HG02678 (cell line): ENCODE results near the gene CSF1R.

ENCODE experiments used
- ATAC-seq: cut with Tn5 transposase; IDR thresholded peaks from one replicate; pipeline ENCODE4 v1.9.1; 2021; ENCODE audit warnings: mild to moderate bottlenecking, moderate library complexity; ENCODE audit not compliant: unreplicated experiment

Gene CSF1R

DNA sequence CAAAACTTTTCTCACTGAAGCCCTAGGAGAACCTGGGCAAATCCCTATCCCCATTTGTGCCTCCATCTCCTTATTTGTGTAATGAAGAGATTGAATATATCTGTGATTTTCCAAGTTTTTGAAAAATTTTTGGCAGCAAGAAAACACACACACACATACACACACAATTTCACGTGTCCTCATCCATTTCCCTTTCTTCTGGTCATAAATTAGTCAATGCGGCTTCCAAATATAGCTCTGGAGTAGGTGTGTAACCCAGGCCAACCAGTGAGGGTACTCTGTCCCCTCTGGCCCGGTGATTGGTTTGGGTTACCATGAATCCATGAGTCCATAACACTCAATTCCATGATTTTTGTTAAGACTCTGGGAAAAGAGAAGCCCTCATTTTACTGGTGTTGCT, 12.7 kb downstream of the CSF1R start:
- no peak for ATAC-seq

DNA sequence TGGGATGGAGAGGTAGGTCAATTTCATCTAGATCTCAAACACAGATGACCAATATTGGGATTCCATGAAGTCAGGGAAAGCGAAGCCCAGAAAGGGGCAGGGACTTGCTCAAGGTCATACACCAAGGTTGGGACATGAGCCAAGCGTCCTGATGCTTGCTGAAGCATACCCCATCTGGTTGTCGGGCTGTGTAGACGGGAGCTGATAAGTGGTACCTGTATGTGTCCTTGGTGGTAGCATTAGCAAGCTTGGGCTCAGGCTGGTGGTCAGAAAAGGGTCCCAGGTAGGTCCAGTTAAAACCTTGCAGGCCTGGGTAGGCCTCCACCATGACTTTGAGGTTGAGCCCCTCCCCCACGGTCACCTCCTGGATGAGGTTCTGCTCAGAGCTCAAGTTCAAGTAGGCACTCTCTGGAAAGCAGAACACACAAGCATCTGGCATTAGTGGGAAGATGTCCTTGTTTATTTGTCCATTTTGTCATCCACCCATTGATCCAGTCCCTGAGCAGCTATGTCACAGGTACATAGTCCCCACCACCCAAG, 13.2 kb downstream of the CSF1R start:
- ATAC-seq = no peak

DNA sequence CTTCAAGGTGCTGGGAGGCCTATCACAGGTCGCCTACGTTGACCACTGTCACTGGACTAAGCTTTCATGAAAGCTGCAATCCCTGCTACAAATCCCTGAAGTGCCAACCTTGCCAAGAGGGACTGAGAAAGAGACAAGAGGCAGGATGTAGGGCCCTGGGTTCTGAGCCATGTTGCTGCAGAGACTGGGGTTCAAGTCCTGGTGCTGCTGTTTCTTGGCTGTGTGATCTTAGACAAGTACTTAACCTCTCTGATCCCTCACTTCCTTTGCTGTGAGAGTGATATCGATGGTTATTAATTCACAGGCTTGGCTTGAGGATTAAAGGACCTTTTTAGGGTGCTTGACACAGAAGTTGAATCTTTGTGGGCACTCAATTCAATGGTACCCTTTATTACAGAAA, 15.5 kb downstream of the CSF1R start:
- no peak for ATAC-seq

DNA sequence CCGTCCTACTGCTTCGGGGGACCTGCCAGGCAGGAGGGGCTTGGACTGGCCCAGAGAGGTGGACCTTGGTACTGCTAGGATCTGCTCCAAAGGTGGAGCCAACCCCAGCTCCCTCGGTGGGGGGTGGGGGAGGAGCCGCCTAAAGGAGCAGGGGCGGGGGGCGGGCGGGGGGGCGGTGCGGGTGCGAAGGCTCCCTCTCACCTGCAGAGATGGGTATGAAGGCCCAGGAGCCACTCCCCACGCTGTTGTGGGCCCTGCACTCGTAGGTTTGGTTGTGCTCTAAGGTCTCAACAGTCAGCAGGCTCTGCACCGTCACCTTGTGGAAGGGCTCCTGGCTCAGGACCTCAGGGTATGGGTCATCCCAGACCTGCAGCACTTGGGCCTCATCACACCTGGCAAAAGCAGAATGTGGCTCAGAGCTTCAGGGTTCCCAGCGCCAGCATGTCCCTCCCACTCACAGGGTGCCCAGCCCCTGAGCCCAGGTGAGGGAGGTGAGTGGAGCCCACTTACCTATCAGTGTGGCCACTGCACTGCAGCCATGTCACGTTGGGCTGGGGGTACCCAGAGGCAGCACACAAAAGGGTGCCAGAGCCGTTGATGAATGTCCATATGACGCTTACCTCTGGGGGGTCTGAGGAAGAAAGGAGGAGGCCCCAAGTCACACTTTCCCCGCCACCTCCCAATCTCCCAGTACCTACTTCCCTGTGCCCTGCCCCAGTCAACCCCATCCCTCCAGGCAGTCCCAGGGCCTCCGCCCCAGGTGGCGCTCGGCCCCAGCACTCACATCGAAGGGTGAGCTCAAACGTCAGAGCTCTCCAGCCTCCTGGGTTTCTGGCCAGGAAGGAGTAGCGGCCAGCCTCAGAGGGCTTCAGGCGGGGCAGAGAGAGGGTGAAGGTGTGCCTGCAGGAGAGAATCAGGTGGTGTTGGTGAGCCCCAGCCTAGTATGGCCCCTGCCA, 16.4 kb downstream of the CSF1R start:
- ATAC-seq = no peak

DNA sequence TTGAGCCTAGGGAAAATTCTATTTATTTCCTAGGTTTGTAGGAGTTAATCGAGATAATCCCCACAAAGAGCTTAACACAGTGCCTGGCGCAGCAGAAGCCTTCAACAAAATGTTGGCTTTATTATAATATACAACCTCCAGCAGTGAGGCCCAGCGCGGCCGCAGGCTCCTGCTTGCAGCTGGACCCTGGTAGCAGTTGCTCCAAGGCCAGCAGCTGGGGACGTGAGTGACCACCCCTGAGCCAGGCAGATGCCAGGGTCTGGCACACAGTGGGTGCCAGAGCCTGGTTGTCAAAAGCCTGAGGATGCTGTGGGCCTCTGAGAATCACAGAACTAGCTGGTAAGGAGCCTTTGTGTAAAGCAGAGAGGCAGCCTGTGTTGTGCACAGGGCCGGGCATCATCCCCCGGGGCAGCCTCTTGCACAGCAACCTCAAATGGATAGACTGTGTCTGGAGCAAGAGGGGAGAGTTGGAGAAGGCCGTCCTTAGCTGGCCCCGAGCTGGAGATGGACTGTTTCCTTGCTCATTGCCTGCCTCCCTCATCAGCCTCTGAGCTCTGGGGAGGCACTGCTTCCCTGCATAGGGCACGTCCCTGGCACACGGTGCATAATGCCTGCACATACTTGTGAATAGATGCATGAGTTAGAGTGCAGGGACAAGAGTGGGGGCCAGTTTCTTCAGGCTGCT, 17.3 kb downstream of the CSF1R start:
- no peak for ATAC-seq

DNA sequence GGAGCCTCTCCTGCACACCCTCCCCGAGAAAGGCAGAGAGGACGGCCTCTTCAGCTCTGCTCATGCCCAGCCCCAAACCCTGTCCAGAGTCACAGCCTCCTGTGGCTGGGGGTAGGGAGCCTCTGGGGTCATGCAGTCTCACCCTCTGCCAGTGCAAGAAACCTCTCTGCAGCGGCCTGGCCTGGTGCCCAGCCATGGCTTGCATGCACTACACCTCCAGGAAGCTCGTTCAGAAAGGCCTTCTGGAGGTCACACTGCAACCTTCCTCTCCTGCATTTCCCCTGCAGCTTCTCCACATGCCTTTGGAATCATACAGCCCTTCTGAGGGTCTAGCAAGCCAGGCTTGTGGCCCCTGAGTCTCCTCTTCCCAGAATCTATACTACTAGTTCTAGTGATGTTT, 17.9 kb downstream of the CSF1R start:
- no peak for ATAC-seq

DNA sequence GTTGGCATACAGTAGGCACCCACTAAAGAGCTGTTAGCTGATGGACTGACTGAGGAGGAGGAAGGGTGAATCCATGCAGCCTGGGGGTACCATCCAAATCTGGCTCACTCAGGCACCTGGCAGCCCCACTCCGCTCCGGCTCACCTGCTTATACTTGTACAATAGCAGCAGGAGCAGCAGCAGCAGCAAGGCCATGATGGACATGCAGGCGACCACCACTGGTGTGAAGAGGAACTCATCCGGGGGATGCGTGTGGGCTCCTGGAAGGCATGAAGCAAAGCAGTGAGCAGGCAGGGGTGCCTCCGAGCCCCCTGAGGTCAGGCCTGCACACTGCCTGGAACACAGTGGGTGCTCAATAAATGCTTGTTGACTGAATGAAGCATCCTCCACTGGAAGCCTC, 18.3 kb downstream of the CSF1R start:
- no peak for ATAC-seq

DNA sequence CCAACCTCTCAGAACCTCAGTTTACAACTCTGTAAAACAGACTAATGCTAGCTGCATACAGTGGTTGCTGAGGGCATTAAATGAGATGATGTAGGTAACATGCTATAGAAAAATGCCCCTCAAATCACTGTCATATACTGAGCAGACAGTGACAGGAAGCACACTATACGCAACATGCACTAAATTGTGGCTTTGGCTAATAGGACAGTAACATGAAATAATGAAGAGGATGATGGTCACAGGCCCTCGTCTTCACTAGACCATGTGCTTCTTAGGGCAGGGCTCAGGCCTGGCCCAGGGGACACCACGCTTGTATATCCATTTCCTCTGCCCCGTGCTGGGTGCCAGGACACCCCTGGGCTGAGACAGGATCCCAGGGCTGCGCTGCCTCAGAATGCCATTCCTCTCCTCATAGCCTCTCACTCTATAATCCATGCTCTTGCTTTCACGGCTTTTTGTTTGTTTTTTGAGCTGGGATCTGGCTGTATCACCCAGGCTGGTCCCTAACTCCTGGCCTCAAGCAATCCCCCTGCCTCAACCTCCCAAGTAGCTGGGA, 18.9 kb downstream of the CSF1R start:
- no peak for ATAC-seq

DNA sequence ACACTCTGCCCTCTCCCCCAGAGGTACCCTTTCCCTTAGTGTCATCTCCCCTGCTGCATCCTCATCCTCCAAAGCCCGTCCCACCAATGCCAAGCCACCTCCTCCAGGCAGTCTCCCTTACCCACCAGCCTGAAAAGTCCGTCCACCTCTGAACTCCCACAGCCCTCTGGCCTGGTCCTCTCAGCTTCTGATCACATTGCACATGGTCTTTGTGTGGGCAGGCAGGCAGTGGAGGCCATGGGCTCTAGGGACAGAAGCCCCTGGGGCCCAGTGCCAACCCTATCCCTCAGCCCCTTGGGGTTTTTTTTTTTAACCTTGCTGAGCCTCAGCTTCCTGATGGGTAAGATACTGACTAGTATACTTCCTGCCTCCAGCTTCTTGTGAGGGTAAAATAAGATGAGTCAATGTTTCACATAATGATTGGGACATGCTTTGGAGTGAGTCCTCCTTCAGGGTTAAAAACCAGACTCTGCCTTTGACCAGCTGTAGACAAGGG, 19.4 kb downstream of the CSF1R start:
- no peak for ATAC-seq

DNA sequence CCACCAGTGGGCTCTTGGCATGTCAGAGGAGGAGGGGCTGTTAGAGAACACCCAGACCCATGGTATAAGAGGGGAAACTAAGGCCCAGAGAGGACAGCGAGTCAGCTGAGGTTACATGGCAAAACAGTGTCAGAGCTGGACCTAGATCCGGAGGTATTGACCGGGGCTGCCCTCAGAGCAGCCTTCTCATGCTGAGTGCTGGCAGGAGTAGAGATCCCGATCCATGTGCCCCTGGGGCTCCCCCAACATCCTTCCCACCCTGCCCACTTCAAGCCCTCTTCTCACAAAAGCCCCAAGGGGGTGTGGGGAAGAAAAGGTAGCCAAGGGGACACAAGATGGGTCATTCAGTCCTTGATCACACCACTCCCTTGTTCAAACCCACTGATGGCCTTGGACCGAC, 19.9 kb downstream of the CSF1R start:
- no peak for ATAC-seq

DNA sequence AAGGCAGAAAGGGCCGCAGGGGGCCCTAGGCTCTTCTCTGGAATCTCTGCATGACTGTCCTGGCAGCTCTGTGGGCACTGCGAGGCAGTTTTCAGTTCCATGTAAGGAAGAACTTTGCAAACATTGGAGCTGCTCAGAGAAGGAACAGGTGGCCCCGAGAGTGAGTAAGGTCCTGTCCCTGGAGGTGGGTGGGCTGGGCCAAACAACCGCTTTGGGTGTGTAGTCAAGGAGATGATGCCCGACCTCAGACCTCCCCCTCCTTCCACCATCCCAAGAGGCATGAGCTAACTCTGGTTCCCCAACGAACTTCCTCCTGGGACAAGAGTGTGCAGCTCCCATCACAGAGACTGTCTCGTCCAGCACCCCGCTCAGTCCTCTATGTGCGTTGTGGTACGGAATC, 20.5 kb downstream of the CSF1R start:
- ATAC-seq = no peak

DNA sequence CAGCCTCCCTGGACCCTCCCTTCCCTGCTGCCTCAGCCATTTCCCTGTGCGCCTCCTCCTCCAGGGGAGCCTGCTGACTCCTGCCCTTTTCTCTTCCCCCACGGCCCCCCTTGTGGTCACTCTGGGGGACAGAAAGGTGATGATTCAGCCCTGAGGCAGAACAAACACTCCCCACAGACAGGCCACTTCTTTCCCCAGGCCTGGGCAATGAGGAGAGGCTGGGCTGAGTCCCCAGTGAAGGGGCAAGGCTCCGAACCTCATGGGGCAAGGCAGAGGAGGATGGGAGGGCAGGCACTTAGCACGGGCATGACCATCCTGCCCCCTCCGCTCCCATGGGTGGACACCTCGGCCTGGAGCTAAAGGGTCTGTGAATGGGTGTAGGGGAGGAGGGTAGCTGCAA, 21.0 kb downstream of the CSF1R start:
- no peak for ATAC-seq

DNA sequence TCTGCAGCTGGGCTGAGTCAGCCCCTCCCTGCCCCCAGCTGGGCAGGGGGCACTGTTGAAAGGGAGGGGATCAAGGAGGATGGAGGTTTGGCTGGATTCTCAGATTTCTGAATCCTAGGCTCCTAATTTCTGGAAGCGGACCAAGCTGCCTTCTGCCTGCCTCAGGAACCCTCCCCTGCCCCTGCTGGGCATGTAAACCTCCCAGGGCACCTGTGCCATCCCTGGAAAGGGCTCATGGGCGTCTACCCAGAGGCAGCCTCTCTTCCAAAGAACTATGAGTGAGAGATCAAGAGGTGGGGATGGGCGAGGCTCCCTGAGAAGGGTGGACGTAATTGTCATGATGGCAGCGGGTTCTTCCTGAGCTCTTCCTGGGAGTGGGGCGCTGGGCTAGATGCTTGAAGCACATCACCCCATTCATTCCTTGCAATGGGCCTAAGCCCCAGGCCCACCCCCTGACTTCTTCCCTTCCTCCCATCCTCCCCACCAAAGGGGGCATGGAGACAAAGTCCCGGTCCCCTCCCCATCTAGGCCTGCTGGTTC, 21.6 kb downstream of the CSF1R start:
- no peak for ATAC-seq

DNA sequence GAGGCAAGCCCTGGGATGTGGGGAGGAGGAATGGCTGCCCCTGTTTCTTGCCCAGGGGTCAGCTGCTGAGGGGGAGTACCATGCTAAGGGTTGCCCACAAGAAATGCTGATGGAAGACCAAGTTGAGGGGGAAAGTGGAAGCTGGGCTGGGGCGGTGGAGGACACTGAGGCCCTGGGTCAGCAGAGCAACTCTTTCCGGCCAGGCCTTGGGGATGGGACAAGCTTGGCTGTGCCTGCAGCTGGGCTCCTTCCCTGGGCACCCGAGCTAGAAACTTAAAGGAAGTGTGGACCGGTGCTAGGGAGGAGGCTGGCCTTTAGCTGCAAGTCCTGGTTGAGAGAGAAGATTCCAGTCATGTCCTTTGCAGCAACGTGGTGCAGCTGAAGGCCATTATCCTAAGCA, 22.7 kb downstream of the CSF1R start:
- no peak for ATAC-seq

DNA sequence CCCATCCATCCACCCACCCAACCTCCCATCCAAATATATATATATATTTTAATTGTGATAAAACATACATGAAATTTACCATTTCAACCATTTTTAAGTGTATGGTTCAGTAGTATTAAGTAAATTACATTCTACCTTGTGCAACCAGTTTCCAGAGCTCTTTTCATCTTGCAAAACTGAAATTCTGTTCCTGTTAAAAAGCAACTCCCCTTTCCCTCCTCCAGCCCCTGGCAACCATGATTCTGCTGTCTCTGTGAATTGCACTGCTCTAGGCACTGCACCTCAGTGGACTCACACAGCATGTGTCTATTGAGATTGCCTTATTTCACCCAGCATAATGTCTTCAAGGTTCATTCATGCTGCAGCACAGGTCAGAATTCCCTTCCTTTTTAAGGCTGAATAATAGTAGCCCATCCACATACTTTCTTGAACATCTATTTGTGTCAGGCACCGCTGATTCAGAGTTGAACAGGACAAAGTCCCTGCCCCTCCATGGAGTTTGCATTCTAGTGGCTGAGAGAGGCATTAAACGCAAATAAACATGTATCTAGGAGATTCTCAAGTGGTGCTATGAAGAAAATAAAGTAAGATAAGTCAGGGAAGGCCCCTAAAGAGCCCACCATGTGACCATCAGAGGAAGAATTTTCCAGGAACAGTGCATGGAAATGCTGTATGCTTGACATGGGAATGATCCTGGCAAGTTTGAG, 24.0 kb downstream of the CSF1R start:
- no peak for ATAC-seq

DNA sequence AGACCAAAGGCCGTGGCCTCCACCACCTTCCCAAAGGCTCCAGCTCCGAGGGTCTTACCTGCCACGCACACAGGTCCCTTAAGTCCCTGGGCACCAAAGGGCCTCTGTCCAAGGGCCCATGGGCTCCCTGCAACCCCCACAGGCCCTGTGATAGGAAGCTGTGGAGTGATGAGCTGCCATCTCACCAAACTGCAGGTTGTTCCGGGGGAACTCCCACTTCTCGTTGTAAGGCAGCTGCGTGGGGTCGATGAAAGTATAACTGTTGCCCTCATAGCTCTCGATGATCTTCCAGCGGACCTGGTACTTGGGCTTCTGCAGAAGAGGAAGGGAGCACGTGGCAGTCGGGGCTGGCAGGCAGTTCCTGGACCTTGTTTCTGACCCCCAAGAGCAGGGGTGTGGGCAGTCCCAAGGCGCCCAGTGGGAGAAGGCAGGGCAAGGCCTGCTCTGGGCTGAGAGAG, 24.8 kb downstream of the CSF1R start:
- no peak for ATAC-seq

DNA sequence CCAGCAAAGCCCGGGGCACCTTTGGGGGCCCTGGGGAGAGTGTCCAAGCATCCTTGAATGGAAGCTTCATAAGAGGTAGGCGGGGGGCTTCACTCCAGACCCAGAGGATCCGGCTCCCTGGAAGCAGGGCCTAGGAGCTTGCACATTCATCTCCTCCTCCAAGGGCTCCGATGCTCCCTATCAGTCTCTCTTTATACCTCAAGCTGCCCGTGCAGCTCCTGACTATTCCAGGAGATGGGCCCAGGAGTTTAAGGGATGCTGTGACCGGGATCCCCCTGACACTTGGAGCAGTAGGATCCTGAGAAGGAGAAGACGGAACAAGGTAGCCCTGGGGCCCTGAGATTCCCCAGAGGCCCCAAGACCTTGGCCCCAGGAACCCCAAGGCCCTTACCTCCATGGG, 25.9 kb downstream of the CSF1R start:
- ATAC-seq = no peak

DNA sequence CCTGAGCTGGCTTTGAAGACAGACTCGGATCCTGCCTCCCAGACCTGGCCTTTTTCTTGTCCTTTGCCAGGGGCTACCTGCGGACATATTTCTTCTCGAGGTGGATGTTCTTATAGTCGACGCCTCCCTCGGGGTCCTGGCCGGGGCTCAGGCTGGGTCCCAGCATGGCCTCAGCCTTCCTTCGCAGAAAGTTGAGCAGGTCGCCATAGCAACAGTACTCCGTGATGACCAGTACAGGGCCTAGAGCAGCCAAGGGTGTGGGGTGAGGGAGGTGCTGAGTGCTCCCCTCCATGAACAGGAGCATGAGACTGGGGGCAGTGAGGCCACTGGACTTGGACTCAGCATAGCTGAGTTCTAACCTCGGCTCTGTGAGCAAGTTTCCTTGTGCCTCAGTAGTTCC, 26.7 kb downstream of the CSF1R start:
- ATAC-seq = no peak

DNA sequence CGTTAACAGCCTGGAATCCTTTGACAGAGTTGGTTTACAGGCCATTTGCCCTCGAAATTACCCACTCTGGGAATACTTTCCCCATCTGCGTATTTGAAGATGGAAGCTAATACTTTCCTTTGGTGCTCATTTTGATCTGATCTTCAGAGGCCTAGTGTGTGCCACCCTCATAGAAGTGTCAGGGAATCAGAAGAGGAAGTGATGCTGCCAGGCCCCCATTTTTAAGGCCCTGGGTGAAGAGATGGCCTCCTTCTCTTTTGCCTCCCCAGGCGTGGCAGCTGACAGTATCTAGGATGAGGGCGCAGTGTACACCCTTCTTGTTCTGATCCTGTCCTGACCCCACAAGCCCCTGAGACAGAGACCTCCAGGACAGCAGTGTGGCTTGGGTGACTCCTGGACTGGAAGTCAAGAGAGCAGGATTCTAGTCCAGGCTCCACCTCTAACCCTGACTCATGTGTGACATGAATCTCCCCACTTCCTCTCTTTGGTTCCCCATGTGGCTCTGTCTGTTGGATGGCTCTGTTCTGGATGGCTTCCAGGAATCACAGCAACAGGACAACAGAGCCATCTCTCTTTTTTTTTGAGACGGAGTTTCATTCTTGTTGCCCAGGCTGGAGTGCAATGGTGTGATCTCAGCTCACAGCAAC, 27.8 kb downstream of the CSF1R start:
- no peak for ATAC-seq

DNA sequence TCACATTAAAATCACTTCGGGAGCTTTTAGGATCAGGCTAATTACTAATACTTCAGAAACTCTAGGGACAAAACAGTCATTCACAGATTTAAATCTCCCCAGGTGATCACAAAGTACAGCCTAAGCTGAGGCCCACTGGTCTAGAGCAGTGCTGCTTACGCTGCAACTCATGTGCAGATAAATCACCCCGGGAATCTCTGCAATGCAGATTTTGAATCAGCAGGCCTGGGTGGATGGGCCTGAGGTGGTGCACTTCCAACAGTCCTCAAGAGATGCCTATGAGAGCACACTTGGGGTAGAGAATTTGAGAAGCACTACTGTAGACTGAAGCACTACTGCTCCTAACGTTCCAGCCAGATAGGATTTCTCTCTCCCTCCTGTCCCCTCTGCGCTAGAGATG, 28.4 kb downstream of the CSF1R start:
- no peak for ATAC-seq
